ENCODE results near the gene SLC23A1. TPM values are rescaled to one million over a fixed set of nuclear protein-coding genes. Genes with fewer than 3 reads are reported as not detected.
"Not testable (repeated sequence)": the region's sequence is repeated elsewhere in the genome, so short reads cannot be mapped to it uniquely, and the experiment has no call there.

Gene SLC23A1
- total and polyA plus RNA-seq, 4 donors, result 0.40 to 0.99 (median 0.78) TPM; not detected in 1

GRCh38 chr5:139391570-139392323 is 8.7 kb upstream of the SLC23A1 start:
- H3K4me1 ChIP-seq (ENCODE audit: control insufficient read depth, insufficient read depth, low read length), result peaks cover 55% of the 10 kb centered on the region

GRCh38 chr5:139390639-139391569 is 7.8 kb upstream of the SLC23A1 start:
- Histone ChIP-seq H3K27ac (ENCODE audit: low read depth, low read length) (no peak overlapping the region), H3K9me3 (ENCODE audit: control insufficient read depth, insufficient read depth, low read length) (no peaks in the 10 kb centered on the region), H3K4me3 (ENCODE audit: low read depth, low read length) (no peak overlapping the region), H3K27me3 (ENCODE audit: control insufficient read depth, insufficient read depth, low read length) (peaks cover 50% of the 10 kb centered on the region), H3K36me3 (ENCODE audit: control insufficient read depth, insufficient read depth, low read length) (peaks cover 28% of the 10 kb centered on the region), H3K4me1 (ENCODE audit: control insufficient read depth, insufficient read depth, low read length) (peaks cover 54% of the 10 kb centered on the region)
- no peak for DNase-seq (ENCODE audit: low read depth in 4 of 6, low spot score in 6 of 6)
- WGBS (ENCODE audit: insufficient coverage), result 87% methylated on average over 8 of the region's 10 CpGs

More at GRCh38 chr5:139391570-139392323, 8.7 kb upstream of the SLC23A1 start:
- peaks cover 50% of the 10 kb centered on the region for H3K27me3 ChIP-seq (ENCODE audit: control insufficient read depth, insufficient read depth, low read length)
- peaks cover 30% of the 10 kb centered on the region for H3K36me3 ChIP-seq (ENCODE audit: control insufficient read depth, insufficient read depth, low read length)
- no peak for DNase-seq (ENCODE audit: low read depth in 4 of 6, low spot score in 6 of 6)
- no peak overlapping the region for H3K27ac ChIP-seq (ENCODE audit: low read depth, low read length)
- WGBS (ENCODE audit: insufficient coverage), result 35% methylated on average over 31 of the region's 33 CpGs
- H3K4me3 ChIP-seq (ENCODE audit: low read depth, low read length), result no peak overlapping the region
- no peaks in the 10 kb centered on the region for H3K9me3 ChIP-seq (ENCODE audit: control insufficient read depth, insufficient read depth, low read length)

DNA sequence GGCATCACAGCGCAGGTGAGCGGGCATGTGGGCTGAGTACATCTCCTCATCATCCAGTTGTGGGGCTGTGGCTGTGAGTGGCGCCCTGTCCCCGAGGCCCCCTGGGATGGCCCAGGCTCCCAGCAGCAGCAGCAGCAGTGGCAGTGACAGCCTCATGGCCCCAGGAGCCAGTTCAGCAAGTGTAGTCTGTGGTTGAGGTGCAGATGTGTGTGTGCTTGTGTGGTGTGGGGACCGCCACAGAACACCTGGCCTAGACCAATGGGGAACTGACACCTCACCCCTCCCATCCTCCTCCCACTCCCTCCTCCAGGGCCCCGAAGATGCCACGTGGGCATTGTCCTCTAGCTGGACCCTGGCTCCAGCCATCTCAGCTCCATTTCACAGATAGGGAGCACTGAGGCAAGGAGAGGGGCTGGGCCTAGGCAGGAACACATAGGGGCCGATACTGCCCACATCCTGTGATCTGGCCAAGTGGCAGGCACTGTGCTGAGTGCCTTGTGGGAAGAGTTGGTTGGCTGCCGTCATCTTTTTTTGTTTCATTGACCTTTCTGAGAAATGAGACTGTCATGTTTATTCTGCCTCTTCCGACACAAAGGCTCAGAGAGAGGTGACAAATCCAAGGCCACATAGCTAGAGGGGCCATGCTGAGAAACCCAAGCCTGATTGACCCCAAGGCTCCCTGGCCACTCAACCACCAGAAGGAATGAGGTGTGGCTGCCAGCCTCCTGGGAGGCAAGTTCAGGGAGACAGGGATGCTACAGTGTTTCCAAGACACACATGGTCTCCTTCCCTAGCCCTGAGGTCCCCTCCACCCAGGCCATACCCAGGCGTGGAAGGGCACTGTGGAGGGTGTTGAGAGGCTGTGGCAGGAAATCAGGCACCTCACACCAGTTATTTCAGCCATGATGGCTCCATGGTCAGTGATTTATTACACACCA is 6.9 kb upstream of the SLC23A1 start, which contains the start of gene MZB1:
TSS of gene MZB1 (minus strand) at position 213 of the 938 bp plus-strand sequence. CDS start at position 156, 57 bp downstream.
- H3K4me3 ChIP-seq (ENCODE audit: low read depth, low read length), result no peak within 1 kb of the TSS
- peaks cover 41% of the 10 kb centered on the region for H3K27me3 ChIP-seq (ENCODE audit: control insufficient read depth, insufficient read depth, low read length)
- H3K4me1 ChIP-seq (ENCODE audit: control insufficient read depth, insufficient read depth, low read length), result peaks cover 46% of the 10 kb centered on the region
- peaks cover 28% of the 10 kb centered on the region for H3K36me3 ChIP-seq (ENCODE audit: control insufficient read depth, insufficient read depth, low read length)
- 83% methylated on average over 9 of the region's 11 CpGs for WGBS (ENCODE audit: insufficient coverage)
- H3K9me3 ChIP-seq (ENCODE audit: control insufficient read depth, insufficient read depth, low read length), result no peaks in the 10 kb centered on the region
- no peak within 1 kb of the TSS for H3K27ac ChIP-seq (ENCODE audit: low read depth, low read length)
- no peak for DNase-seq (ENCODE audit: low read depth in 4 of 6, low spot score in 6 of 6)

GRCh38 chr5:139388198-139388821 is 5.2 kb upstream of the SLC23A1 start:
- no peak for DNase-seq (ENCODE audit: low read depth in 4 of 6, low spot score in 6 of 6)
- Histone ChIP-seq H3K4me3 (ENCODE audit: low read depth, low read length) (no peak overlapping the region), H3K36me3 (ENCODE audit: control insufficient read depth, insufficient read depth, low read length) (peaks cover 28% of the 10 kb centered on the region), H3K27me3 (ENCODE audit: control insufficient read depth, insufficient read depth, low read length) (peaks cover 24% of the 10 kb centered on the region), H3K9me3 (ENCODE audit: control insufficient read depth, insufficient read depth, low read length) (no peaks in the 10 kb centered on the region), H3K27ac (ENCODE audit: low read depth, low read length) (no peak overlapping the region), H3K4me1 (ENCODE audit: control insufficient read depth, insufficient read depth, low read length) (peaks cover 31% of the 10 kb centered on the region)
- 41% methylated on average over 7 of the region's 8 CpGs for WGBS (ENCODE audit: insufficient coverage)

DNA sequence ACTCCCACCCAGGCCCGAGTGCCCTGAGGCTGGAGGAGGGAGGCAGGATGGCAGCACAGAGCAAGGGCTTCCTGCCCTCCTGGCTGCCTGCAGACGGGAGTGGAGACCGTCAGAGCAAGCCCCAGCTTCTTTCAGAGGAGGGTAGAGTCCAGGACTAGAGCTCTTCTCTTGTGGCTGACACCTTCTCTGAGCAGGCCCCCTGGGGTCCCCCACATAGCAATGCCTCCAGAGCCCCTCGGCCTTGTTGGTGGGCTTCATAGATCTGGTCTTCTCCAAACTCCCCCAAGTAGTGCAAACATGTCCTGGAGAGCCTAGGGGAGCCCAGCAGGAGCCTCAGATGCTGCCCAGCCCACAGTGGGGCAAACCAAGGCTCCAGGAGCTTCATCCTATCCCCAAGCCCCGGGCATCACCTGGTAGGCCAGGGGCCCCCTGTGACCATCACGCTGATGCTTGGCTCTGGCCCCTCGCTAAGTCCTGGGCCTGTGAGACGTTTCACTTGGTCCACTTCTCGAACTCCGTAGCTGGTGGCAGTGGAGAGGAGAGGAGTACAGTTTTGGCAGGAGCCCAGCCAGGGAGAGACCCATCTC is 4.6 kb upstream of the SLC23A1 start:
- H3K27me3 ChIP-seq (ENCODE audit: control insufficient read depth, insufficient read depth, low read length), result peaks cover 18% of the 10 kb centered on the region
- no peak for DNase-seq (ENCODE audit: low read depth in 4 of 6, low spot score in 6 of 6)
- peaks cover 25% of the 10 kb centered on the region for H3K4me1 ChIP-seq (ENCODE audit: control insufficient read depth, insufficient read depth, low read length)
- no peak overlapping the region for H3K27ac ChIP-seq (ENCODE audit: low read depth, low read length)
- 74% methylated on average over 7 of the region's 10 CpGs for WGBS (ENCODE audit: insufficient coverage)
- H3K4me3 ChIP-seq (ENCODE audit: low read depth, low read length), result no peak overlapping the region
- no peaks in the 10 kb centered on the region for H3K9me3 ChIP-seq (ENCODE audit: control insufficient read depth, insufficient read depth, low read length)
- H3K36me3 ChIP-seq (ENCODE audit: control insufficient read depth, insufficient read depth, low read length), result peaks cover 25% of the 10 kb centered on the region

DNA sequence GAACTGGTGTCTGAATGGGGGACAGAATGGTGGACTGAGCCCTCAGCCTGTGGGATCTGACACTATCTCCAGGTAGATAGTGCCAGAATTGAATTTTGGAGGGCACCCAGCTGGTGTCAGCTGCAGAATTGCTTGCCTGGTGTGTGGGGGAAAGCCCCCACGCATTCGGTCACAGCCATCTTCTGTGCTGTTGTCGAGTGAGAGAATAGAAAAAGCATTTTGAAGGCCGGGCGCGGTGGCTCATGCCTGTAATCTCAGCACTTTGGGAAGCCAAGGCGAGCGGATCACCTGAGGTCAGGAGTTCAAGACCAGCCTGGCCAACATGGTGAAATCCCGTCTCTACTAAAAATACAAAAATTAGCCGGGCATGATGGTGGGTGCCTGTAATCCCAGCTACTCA is 3.9 kb upstream of the SLC23A1 start:
- DNase-seq (ENCODE audit: low read depth in 4 of 6, low spot score in 6 of 6), result not testable (repeated sequence)
- 98% methylated on average over 6 of the region's 10 CpGs for WGBS (ENCODE audit: insufficient coverage)

GRCh38 chr5:139386050-139386438 is 2.9 kb upstream of the SLC23A1 start:
- Histone ChIP-seq H3K27me3 (ENCODE audit: control insufficient read depth, insufficient read depth, low read length) (peaks cover 3% of the 10 kb centered on the region), H3K36me3 (ENCODE audit: control insufficient read depth, insufficient read depth, low read length) (peaks cover 13% of the 10 kb centered on the region), H3K4me1 (ENCODE audit: control insufficient read depth, insufficient read depth, low read length) (peaks cover 11% of the 10 kb centered on the region), H3K27ac (ENCODE audit: low read depth, low read length) (no peak overlapping the region), H3K4me3 (ENCODE audit: low read depth, low read length) (no peak overlapping the region), H3K9me3 (ENCODE audit: control insufficient read depth, insufficient read depth, low read length) (no peaks in the 10 kb centered on the region)
- WGBS (ENCODE audit: insufficient coverage), result no CpG with 5 or more reads among the region's 5 CpGs
- DNase-seq (ENCODE audit: low read depth in 4 of 6, low spot score in 6 of 6), result no peak

More for the DNA sequence above, 3.9 kb upstream of the SLC23A1 start:
- not testable (repeated sequence) for H3K9me3 ChIP-seq (ENCODE audit: control insufficient read depth, insufficient read depth, low read length); H3K4me3 ChIP-seq (ENCODE audit: low read depth, low read length); H3K27ac ChIP-seq (ENCODE audit: low read depth, low read length)
- H3K36me3 ChIP-seq (ENCODE audit: control insufficient read depth, insufficient read depth, low read length), result peaks cover 22% of the 10 kb centered on the region
- peaks cover 20% of the 10 kb centered on the region for H3K4me1 ChIP-seq (ENCODE audit: control insufficient read depth, insufficient read depth, low read length)
- peaks cover 11% of the 10 kb centered on the region for H3K27me3 ChIP-seq (ENCODE audit: control insufficient read depth, insufficient read depth, low read length)

DNA sequence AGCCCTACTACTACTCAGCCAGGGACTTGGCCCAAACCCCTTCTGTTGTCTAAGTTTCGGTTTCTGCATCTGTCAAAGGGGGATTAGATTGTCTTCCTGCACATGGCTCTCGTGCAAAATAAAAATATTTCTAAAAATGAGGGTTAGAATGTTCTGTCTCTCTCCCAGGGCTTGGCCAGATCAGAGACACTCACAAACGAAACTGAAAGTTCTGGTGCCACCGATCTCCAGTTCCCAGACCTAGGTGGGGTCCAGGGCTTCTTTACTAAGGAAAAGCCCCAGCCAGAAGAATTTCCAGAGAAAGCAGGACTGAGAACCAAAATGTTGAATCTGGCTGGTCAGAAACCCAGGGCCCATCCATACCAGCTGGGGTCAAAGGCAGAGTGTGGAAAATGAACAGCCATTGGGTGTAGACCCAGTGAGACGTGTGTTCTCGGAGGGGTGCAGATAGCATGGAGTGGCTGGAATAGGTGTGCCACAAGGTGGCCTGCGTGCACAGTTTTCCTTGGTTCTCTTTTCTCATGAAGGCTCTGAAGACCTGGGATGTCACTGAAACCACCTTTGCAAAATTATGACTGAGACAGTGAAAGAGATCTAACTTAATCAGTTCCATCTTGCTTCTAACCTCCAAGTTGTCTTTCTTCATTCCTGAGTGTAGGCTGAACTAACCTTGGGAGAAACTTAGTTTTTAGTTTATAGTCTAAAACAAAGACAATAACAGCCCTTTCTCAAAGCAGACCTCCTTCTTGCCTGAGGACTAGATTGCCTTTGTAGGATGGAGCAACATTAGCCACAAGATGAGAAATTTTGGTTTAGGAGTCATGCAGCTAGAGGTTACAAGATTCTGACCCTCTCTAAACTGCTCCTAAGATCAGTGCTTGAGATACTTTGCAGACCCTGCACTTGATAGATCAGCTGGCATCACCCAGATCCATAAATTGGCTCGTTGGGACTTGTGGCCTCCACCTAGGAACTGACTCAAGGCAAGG is 2.3 kb upstream of the SLC23A1 start:
- no peak for DNase-seq (ENCODE audit: low read depth in 4 of 6, low spot score in 6 of 6)
- Histone ChIP-seq H3K27me3 (ENCODE audit: control insufficient read depth, insufficient read depth, low read length) (peaks cover 2% of the 10 kb centered on the region), H3K36me3 (ENCODE audit: control insufficient read depth, insufficient read depth, low read length) (peaks cover 11% of the 10 kb centered on the region)

More for the DNA sequence above, 2.3 kb upstream of the SLC23A1 start:
- Histone ChIP-seq H3K9me3 (ENCODE audit: control insufficient read depth, insufficient read depth, low read length) (no peaks in the 10 kb centered on the region), H3K27ac (ENCODE audit: low read depth, low read length) (no peak overlapping the region), H3K4me1 (ENCODE audit: control insufficient read depth, insufficient read depth, low read length) (peaks cover 5% of the 10 kb centered on the region), H3K4me3 (ENCODE audit: low read depth, low read length) (no peak overlapping the region)
- WGBS (ENCODE audit: insufficient coverage), result 79% methylated on average over 6 of the region's 8 CpGs

Data from spinal cord (tissue), 10 donors.